ENCODE measurements around the gene JARID2.
A peak's percentile ranks its signal among the peaks of the same experiment; 100 is the strongest.

Gene JARID2

DNA sequence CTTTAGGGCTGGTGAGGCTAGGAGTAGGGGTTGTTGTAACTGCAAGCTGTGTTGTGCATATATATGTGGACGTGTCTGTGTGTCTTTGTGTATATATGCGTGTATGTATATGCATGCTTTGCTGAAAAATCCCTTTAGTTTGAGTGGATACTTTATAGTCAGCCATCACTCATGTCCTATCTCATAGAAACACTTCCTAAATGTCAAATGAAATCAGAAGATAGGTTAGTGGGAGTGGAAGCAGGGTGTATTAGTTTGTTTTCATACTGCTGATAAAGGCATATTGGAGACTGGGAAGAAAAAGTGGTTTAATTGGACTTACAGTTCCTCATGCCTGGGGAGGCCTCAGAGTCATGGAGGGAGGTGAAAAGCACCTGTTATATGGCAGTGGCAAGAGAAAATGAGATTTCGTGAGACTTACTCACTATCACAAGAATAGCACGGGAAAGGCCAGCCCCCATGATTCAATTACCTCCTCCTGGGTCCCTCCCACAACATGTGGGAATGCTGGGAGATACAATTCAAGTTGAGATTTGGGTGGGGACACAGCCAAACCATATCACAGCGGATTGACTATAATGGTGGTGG, 131.1 kb downstream of the JARID2 start:
- DNase-seq (ENCODE audit: low spot score): no peak

DNA sequence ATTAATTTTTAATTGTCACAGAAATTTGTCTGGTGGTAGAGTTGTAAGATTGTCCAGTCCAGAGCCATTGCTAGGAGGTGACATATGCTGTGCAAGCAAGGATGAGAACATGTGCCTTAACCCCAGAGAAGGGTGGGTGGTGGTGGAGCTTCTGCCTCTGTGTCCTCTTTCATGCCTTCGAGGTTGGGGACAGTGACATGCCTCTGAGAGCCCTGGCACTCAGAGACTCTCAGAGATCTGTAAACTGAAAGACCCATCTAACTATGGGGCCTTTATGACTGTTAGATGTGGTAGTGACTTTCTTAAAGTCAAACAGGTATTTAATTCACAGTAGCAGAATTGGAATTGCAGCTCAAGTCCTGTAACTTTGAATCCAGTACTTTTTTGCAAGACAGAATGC, 132.4 kb downstream of the JARID2 start:
- DNase-seq (ENCODE audit: low spot score): no peak

DNA sequence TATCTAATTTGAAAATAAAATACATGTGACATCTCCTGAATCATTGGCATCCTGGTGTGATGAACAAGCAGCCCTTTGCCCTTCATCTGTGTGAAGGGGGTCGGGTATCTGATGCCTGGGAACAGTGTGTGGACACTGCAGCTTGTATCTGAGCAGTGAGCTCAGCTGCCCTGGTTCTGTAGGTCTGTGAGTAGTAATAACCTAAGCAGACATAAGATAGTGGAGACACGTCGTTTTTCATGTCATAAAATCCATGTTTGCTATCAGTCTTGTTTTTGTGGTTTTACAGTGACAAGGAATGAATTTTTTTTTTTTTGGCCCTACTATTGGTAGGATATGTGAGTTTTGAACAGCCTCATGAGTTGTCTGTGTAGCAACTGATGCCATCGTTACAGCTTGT, 133.0 kb downstream of the JARID2 start:
- DNase-seq (ENCODE audit: low spot score): no peak

DNA sequence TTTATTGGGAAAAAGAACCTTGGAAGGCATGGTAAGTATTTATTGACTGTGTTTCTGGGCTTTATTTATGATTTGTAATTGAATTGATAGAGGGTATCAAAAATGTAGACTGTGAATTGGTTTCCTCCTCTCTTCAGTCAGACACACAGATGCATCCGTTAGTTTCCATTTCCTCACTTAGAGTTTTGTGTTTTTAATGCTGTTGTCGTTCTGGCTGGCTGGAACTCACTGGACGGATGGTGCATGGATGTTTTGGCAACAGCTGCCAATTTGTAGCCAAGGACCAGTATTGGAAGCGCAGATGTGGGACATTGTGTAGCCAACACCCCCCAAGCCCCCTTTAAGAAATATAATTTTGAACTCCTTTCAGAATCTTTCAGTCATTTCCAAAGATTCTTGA, 134.5 kb downstream of the JARID2 start:
- no peak for DNase-seq (ENCODE audit: low spot score)

DNA sequence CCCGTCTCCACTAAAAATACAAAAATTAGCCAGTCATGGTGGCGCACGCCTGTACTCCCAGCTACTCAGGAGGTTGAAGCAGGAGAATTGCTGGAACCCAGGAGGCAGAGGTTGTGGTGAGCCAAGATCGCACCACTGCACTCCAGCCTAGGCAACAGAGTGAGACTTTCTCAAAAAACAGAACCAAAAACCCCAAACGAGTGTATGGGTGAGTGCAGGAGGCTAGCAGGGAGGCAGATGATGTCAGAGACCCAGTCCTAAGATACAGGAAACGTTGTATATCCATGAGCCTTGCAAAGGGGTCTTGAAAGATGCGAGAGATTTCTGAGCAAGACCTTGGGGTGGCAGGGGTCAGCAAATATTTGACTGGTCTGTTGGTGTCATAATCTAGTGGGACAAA, 136.2 kb downstream of the JARID2 start:
- DNase-seq (ENCODE audit: low spot score): no peak

DNA sequence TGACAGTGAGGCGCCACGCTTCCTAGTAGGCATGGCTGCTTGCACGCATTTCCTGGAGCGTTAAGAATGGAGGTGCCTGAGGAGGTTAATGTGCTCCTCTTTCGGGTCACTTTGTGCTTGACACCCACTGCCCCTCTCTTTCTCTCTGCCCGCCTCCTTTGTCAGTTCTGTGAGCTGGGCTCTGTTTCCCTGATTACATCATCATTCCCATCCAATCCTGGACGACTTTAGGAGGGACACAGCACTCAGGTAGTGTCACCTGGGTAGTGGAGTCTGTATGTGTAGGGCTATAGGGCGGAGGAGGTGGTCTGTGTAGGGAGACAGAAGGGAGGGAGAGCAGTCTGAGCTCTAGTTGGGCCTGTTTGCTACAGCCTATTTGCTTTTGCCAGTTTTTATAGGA, 136.8 kb downstream of the JARID2 start:
- DNase-seq (ENCODE audit: low spot score): no peak

DNA sequence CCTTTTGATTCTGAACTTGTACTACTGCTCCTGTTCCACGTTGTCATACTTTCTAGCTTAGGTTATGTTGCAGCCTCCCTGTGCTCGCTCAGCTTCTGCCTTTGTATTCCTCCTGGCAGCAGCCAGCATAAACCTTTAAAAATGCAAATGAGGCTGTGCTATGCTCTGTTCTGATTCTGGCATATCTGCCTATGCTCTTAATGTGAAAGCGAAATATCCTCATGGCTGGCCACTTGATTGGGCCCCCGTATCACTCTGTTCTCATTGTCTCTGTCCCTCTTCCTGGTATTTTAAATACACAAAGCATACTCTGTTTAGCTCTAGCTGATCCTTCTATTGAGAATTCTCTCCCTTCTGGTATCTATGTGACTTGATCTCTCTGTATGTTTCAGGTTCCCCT, 139.0 kb downstream of the JARID2 start:
- DNase-seq (ENCODE audit: low spot score): no peak

DNA sequence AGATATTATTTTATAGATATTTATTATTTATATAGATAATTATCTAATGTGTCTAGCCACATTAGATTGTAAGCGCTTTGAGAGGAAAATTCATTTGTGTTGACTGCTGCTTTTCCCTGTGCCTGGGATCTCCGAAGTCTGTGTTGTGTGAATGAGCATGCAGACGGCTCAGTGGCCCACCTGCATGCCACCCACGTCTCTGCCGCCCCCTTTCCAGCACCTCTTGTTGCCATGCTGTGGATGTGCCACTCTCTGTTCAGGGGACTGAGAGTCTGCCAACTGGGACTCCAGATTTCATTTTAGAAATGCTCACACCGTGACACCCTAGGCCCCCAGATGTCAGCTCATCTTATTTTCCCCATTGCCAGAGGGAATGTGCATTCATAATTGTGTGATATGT, 139.7 kb downstream of the JARID2 start:
- DNase-seq (ENCODE audit: low spot score): no peak

DNA sequence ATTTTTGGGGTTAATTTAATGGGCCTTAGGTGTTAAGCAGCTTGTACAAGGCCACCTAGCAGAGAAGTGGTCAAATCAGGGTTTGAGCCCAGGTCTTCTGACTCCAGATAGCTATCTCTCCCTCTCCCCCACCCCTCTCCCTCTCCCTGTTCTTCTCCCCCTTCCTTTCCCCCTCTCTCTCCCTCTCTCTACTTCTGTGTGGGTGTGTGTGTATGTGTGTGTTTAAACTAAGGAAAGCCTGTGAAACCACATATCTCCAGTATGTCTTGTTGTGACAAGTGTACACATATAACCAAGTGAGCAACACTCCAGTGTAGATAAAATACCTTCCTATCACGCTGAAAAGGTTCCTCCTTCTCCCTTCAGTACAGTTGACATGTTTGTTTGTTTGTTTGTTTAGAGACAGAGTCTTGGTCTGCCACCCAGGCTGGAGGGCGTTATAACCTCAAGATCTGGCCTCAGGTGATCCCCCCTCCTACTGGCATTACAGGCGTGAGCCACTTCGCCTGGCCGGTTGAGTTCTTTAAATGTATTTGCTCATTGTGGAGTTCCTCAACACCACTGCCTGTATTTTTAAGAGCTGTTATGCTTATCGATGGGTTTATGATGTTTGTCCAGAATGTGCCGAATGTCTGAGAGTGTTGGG, 140.4 kb downstream of the JARID2 start:
- DNase-seq (ENCODE audit: low spot score): no peak

DNA sequence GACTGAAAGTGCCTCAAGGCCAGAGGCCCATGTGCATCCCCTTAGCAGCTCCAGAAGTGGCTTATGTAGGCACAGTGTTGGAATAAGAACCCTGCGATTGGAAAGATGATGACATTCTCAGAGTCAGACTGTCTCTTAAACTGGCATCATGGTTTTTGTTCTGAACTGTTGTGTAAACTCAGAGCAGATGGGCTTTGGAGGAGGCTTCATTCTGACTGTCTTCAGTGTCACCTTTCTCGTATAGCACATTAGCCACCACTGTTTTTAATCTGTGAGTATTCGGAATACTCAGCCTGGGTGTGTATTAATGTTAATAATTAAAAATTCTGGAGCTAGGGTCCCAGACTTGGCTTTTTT, 140.9 kb downstream of the JARID2 start:
- DNase-seq (ENCODE audit: low spot score): no peak

DNA sequence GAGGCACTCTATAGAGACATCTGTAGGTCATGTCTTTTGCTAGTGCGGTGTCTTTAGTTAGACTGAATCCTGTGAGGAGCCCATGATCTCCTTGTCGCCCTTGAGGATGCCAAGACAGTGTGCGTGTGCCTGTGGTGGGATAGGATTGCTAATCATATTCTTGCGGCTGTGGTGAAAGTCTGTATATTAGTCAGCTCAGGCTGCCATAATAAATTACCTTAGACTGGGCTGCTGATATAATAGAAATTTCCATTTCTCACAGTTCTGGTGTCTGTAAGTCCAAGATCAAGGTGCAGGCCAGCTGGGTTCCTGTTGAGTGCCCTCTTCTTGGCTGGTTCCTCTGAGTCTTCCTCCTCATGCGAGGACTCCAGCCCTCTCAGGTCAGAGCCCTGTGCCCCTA, 141.2 kb downstream of the JARID2 start:
- DNase-seq (ENCODE audit: low spot score): peak; percentile 52

DNA sequence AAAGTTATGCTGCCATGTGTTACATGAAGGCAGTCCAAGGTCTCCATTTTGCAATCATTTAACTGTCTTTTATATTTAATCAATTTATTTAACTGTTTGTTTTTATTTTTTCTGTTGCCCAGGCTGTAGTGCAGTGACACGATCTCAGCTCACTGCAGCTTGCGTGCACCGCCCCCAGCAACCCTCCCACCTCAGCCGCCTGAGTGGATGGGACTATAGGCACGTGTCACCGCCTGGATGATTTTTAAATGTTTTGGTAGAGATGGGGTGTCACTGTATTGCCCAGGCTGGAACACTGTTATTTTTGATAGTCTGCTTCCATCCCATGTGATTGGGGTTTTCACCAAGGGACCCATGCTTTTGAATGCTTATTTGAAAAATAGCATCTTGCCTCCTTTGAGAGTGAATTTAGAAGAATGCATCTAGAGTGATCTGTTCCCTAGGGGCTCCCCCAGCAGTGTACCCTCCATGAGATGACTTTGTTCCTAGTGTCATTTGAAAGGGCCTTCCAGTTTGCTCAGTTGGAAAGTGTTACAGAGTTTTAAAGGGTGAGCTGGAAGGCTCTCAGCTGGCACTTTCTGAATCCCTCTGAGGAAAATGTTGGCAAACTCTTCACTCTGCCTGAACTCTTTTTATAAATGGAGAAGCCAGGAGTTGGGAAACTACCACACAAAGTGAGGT, 143.4 kb downstream of the JARID2 start:
- no peak for DNase-seq (ENCODE audit: low spot score)

DNA sequence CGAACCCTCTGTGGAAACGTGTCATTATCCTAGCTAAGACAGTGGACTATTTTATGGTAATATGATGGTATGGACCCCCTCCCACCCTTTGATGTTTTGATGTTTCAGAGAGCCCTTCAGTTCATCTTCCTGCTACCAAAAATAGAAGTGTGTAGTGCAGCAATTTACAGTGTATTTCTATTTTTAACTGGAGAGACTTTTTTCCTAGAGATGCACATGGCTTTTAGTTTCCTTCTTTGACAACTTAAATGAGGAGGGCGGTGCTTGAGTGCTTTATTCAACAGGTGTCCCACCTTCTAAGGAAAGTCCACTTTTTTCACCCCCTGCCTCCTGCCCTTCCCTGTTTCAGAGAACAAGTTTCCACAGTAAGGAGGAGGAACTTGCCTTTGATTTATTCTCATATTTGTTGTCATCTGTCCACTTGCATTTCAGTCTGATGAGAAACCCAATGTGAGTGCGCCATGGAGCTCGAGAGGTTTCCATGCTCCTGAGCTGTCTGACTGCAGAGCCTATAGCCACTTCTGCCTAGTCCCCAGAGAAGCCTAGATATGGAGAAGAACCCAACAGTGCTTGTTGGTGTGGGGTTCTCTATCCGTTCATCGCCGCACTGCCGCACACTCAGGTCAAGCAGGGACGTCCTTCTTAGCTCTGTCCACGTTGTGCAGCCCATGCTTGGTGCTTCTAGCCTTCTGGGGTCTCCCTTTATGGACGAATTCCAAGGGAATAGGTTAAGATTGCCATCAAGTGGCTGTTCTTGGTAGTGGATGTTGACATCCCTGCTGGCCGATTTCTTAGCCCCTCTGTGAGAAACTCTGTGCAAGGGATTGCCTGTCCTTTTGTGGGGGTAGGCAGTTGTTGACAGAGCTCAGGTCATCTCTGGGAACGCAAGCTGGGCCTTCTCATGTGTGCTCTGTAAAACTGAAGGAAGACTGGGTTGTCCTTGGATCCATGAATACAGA, 144.2 kb downstream of the JARID2 start:
- DNase-seq (ENCODE audit: low spot score): peak; percentile 59

DNA sequence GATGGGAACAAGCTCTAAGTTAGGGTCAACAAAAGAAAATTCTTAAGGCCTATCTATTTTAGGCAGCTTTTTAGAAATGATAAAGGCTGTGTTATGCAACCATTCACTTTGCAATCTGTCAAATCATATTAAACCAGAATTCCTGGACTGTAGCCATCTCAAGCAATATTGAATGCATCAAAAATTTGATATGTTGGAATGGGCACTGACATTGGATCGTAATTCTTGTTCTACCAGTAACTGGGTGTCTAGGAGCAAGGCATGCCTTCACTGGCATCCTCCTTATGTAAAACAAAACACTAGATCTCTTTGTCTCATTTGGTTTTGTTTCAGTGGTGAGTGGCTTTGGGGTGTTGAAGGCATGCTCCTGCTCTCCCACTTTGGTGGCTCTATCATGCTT, 145.6 kb downstream of the JARID2 start:
- DNase-seq (ENCODE audit: low spot score): no peak

DNA sequence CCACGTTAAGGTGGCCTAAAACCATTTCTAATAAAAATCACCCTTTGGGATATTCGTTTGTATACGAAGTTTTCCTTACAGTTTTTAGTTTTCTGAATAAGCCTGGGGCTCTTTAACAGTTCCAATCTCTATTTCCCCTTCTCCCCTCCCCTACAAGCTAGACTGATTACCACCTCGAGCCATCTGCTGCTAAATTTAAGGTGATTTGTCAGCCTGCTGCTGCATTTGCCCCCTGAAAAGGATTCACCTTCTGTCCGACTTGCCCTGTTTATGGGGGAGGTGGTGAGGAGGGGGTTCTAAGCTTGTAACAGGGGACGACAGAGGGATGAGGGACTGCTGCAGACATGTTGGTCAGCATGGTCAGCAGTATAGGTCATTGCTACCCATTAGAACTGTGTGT, 146.3 kb downstream of the JARID2 start:
- DNase-seq (ENCODE audit: low spot score): no peak

DNA sequence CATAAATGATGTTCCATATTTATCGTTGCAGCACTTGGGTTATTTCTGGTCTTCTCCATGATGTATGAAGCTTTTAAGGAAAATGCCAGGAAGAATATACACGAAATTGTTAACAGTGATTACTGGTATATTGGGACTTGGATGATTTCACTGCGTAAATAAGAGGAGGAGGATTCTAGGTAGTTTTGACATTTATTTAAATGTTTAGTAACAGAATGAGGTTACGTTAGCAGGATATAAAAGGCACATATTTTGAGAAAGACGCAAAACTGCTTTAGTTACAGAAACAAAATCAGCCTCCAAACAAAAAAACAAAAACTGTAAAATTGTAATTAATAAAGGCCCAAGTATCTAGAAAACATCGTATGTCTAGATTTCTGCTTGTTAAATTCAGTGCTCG, 147.7 kb downstream of the JARID2 start:
- DNase-seq (ENCODE audit: low spot score): no peak

DNA sequence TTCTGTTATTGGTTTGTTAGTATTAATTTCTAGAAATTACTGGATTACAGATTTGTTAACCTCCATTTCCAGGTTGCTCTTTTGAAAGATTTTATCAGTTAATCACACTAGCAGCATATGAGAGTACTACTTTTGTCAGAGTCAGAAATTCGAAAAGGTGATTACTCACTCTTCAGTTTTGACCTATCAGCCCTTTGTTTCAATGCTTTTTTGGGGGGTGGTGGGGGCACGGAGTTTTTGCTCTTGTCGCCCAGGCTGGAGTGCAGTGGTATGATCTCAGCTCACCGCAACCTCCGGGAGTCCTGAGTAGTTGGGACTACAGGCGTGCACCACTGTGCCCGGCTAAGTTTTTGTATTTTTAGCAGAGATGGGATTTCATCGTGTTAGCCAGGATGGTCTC, 149.2 kb downstream of the JARID2 start:
- DNase-seq (ENCODE audit: low spot score): no peak

DNA sequence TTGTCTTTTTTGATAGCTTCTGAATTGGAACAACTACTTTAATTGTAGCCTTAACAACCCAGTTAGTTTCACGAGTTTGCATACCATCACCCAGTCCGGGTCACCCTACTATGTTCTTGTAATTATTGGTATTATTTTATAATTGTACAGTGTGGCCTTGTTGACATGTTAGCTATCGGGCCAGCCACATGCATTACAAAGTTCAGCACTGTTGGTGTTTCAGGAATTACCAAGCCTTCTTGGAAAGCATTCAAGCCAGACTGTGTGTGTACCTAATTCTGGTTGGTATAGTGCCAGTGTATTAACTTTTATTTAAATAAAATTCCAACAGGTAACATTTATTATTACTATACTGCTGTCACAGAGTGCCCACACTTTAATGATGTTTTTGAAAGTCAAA, 150.9 kb downstream of the JARID2 start:
- DNase-seq (ENCODE audit: low spot score): no peak

DNA sequence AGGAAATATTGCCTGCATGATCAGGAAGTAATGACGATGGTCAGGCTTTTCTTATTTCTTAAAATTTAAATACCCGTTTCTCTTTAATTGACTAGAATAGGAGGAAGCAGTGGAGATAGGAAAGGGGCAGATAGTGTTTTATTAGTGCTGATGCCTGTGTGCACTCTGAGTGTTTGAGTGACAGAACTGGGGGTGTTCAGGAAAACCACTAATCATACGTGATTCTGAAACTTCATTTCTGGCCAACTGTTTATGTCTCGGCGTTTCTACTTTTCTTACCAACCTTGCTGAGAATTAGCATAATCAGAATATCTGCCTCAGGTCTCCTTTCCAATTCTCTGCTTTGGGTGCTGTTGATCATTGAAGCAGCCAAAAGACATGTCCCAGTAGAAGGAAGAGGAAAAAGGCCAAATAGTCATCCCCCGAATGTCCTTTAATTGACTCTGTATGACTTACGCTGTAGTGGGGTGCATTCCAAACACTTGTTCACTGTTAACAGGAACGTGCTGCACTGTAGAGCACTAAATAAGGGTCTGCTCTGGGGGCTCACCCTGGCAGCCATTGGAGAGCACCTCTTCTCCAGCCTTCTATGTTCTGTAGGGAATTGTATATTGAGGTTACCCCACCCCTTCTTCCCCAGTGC, 152.9 kb downstream of the JARID2 start:
- DNase-seq (ENCODE audit: low spot score): no peak

DNA sequence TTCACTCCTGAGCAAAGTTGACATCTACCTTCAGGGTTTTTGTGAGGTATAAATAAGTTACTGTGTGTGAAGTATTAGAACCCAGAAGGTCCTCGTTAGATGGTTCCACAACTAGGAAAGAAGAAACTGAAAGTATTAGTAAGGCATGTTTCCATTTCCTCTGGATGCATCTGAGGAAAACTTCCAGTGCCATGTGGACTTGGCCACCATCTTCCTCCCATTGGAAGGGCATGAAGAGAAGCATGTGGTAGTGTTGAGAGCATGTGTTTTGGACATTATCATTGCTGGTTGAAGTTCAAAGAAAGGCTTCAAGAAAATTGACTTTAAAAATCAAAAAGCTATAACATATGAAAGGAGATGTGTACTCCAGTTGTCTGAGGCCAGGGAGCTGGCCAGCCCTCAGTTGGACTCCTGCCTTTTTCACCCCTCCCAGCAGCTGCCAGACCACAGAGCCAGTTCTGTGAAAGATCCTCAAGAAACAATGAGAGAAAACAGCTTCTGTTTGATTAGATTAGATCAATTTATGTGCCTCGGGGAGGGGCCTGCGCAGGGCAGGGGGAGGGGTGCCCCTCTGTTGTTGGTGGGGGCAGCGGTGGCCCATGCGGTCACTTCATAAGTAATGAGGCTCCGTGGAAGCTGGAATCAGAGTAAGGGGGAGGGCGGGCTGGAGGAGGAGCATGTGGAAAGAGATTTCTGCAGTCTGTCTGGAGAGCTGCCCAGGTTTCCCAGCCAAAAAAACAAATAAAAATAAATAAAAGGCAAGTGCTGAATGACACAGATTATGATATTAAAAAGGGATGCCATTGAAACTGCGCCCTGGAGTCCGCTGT, 154.0 kb downstream of the JARID2 start:
- peak; percentile 88 for DNase-seq (ENCODE audit: low spot score)

DNA sequence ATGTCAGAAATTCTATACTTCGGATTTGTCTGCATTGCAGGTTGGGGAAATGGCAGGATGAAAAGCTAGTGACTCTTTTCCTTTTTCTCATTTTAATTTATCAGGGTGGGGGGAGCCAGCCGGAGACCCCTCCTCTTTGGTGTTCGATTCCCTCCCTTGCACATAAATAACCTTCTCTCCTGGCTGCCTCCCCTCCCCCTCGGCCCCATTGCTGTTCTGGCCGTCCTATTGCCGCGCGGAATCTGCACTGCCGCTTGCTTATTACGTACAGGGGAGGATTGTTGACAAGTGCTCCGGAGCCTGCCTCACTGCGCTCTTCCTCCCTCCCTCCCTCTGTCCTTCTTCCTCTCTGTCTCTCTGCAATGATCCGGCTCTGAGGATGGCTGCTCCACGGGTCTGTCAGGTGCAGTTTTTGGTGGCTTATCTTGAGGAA, 154.7 kb downstream of the JARID2 start:
- DNase-seq (ENCODE audit: low spot score): peak; percentile 42

Measured in AG20443 (cell line).